Skeletal muscle cell (primary cell): Measurements from ENCODE around the gene PDE4D.
"Not testable (repeated sequence)": the region's sequence is repeated elsewhere in the genome, so short reads cannot be mapped to it uniquely, and the experiment has no call there.

Experiments
- DNase-seq: peaks from one replicate; pipeline ENCODE4 v3.0.0-alpha.2; 2010; ENCODE audit warnings: low read depth
- H3K4me3 ChIP-seq: 2 replicates; pipeline ENCODE4 v1.5.1; 2011; ENCODE audit warnings: low read depth, mild to moderate bottlenecking, control low read depth, low read length, moderate library complexity

PDE4D gene

GRCh38 chr5:59683311-59683710 lies 210.2 kb downstream of the PDE4D start:
- DNase-seq, result no peak
- H3K4me3 ChIP-seq, result no peak overlapping the region

DNA sequence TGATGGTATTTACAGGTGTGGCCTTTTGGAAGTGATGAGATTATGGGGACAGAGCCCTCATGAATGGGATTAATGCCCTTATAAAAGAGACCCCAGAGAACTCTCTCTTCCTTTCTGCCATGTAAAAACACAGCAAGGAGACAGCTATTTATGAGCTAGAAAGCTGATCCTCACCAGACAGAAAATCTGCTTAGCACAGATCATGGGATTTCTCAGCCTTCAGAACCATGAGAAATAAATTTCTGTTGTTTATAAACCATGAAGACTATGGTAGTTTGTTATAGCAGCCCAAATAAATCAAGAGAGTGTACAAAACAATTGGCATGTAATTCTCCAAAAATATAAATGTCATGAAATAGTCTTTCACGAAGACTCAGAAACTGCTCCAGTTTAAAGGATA lies 211.0 kb downstream of the PDE4D start:
- DNase-seq, result no peak
- no peak overlapping the region for H3K4me3 ChIP-seq

DNA sequence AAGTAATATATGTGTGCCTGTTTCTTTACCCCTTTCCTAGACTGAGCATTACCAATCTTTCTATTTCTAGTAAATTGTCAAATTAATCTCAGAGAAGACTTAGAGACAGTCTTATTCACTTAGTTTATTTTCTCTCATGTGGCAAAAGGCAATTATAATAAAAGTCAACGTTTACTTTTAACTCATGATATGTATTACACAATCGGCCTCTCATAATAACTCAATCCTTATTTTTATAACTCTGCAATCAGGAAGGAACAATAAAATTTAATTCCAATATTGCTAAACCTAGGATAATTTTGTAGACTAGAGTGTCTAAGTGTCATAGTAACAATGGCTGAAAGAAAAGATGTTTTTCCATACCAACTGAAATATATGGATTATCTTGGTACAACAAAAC lies 214.6 kb downstream of the PDE4D start:
- no peak overlapping the region for H3K4me3 ChIP-seq
- no peak for DNase-seq

DNA sequence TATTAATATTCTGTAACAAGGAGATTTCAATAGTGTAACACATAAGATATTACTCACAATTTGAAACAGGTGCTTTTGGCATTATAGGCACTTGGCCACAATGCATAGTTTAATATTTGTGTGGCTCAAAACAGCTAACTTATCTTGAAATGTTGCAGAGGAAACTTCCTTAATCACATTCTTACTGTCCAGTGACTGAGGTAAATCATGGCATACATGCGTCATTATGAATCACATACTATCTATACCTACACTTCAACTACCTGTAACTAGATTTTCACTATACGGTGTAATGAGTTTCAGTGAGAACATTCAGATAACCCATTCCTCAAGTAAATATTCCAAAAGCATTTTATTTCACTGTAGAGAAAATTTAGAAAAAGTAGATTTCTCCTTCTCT lies 218.8 kb downstream of the PDE4D start:
- DNase-seq, result no peak
- H3K4me3 ChIP-seq, result no peak overlapping the region

DNA sequence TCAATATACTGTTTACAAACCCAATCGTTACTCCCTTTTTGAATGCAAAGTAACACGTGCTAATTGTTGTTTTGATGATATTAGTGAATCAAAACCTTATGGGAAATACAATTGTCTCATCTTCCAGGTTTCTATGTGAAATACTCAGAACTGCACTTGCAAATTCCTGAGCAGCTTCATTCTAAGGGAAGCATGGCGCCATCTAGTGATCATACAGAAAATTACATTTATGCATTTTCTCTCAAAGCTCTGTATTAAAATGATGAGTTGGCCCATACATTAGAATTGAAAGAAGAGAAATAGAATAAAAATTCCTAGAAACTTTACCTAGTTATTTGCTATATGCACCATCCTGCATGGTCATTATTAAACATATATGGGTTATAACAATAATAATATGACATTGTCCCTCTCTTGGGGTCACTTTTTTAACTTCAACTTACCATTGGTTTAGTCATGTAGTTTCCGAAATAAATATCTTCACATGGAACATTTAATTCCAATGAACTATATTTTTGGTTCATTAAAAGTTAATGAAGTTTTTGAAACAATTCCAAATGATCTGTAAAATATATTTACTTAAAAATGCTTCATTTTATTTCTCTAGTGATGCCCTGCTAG lies 220.0 kb downstream of the PDE4D start:
- no peak overlapping the region for H3K4me3 ChIP-seq
- DNase-seq, result no peak

DNA sequence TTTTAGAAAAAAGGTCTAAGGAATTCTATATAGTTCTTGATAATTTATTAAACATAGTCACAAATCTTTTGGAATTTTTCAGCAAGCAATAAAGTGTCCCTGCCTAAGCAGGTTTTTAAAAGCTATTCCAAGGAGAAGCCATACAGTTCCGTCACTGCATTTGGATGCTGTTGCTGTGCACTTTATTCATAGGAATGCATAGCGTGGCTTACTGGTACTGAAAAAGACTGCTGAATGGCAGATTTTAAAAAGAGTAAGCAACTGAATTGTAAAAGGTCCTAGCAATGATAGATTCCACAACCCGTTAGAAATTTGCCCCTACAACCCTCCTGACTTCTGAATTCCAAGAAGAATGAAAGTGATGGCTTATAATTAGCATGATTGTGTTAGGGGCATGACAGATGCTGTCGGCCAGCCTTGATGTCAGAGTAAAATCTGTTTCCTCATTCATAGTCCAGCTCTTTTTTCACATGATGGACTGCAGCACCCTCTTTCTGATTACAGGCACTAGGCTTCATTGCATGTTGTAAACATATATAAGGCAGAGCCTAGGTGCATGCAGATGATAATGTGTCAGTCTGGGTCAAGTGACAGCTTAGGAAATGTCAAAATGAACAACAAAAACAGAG lies 227.0 kb downstream of the PDE4D start:
- DNase-seq, result no peak
- no peak overlapping the region for H3K4me3 ChIP-seq

DNA sequence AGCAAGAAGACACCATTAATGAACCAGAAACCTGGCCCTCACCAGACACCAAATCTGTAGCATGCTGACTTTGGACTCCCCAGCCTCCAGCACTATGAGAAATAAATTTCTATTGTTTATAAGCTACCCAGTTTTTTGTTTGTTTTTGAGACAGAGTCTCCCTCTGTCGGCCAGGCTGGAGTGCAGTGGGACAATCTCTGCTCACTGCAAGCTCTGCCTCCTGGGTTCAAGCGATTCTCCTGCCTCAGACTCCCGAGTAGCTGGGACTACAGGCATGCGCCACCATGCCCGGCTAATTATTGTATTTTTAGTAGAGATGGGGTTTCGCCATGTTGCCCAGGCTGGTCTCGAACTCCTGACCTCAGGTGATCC lies 227.7 kb downstream of the PDE4D start:
- not testable (repeated sequence) for H3K4me3 ChIP-seq

DNA sequence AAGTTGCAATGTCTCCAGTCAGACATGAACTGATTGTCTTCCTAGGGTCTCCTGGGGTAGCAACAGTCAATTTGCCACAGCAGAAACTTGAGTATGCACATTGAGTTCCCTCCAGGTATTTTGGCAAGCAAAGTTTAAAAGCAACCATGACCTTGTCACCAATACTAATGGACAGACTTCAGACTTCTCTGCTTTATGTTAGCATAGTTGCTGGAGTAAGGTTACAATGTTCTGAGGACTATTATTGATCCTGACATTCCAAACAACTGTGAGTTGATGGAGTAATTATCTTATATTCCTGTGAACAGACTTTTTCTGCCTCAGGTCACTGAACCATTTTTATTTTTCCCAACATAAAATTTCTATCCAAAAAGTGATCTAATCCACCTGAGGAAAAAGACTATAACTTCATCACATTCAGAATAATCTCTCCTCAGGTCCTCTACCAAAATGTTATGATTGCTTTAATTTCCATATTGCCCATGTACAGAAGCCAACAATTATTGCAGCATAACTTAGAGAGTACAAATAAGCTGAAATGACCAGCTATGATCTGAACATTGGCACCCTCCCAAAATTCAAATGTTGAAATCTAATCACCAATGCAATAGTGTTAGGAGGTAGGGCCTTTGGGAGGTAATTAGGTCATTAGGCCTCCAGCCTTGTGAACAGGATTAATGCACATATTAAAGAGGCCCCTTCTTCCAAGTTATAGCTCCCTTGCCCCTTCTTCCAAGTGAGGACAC lies 228.3 kb downstream of the PDE4D start:
- DNase-seq, result no peak
- H3K4me3 ChIP-seq, result no peak overlapping the region

More for the DNA sequence above, 227.7 kb downstream of the PDE4D start:
- DNase-seq, result not testable (repeated sequence)

DNA sequence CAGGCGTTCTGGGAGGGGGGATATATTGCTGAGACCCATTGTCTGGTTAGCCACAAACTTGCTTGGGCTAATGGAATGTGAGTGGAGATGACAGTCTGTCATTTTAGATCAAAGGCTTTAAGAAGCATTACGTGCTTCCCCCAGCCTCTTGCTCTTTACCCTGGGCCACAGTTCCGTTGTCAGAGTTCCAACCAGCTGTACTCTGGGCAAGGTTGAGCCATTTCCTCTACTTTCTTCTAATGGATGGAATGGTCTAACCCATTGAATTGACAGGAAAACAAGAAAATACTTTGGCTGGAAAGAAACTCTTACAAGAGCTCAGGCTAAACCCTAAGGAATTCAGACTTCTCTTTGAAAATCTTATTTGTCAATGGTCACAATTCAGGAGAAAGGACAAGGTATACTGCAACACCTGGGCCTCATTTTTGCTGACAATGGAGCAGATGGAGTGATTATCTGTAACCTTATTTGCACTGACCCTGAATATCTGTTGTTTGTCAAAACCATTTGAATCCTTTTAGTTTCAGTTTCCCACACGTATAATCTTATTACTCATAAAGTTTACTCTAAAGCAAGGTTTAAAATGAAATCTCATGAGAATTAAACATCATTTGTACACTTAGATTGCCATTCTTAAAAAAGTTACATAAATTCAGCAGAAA lies 231.4 kb downstream of the PDE4D start:
- no peak overlapping the region for H3K4me3 ChIP-seq
- no peak for DNase-seq

DNA sequence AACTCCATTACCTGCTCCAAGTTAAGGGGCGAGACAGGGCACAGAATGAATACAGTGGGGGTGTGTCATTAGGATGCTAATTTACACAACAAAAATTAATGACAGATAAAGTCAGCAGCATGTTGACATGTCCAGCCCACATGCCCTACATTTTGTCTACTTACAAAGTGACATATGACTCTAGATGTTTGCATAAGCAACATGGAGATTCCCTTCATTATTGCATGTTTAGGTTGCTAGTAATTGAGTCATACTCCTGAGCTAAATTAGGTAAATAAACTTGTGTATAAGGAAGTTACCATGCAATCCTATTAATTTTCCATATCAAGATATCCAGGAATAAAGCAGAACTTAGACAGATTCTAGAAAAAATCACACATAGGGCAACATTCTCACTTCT lies 232.2 kb downstream of the PDE4D start:
- no peak for DNase-seq
- no peak overlapping the region for H3K4me3 ChIP-seq

DNA sequence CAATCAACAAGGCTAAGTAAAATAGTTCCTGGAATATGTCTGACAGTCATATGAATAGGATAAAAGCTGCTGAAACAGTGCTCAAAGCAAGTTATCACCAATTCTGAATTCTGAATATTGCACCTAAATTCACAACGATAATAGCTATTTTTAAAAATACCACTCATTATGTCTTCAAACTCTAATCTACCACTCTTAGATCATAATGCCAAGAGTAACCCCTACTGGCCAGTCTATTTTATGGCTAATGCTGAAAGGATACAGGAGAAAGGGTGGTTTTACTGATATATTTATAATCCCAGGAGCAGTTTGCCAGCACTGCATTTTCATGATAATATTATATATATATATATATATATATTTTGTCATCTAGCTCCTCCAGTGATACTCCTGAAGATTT lies 232.8 kb downstream of the PDE4D start:
- DNase-seq, result no peak
- no peak overlapping the region for H3K4me3 ChIP-seq

DNA sequence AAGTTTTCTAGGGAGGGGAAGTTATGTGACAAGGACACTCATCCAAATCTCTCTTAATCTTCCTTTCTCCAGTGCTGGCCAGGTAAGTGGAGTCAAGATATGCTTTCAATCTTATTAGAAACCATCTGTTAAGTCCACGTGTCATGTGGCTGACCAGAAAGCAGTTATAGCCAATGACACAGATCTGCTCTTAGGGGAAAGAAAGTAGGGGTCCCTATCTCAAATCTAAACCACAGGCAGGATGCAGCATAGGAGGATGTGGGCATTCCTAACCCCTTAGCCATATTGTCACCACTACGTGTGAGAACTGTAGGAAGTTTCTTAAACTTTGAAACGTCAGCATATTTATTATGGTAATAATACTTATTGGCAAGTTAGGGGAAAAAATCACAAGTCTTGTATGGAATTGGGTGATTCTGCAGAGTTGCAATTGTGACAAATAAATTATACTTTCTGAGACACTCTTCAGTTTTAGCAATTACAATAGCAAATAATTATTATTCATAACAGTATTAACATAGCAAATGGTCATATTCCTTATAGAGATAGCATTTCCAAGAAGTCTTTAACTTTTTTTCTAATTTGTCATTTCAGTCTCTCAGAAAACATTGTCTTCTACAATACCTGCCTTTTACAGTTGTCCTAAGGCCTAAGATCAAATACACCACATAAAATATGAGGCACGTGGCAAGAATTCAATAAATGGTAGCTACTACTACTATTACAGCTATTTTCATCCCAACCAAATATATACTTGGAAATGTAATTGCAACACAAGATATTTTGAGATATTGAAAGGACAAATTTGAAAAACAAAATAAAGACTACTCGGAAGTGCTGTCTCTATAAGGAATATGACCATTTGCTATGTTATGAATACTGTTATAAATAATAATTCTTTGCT lies 236.9 kb downstream of the PDE4D start:
- DNase-seq, result no peak
- no peak overlapping the region for H3K4me3 ChIP-seq

DNA sequence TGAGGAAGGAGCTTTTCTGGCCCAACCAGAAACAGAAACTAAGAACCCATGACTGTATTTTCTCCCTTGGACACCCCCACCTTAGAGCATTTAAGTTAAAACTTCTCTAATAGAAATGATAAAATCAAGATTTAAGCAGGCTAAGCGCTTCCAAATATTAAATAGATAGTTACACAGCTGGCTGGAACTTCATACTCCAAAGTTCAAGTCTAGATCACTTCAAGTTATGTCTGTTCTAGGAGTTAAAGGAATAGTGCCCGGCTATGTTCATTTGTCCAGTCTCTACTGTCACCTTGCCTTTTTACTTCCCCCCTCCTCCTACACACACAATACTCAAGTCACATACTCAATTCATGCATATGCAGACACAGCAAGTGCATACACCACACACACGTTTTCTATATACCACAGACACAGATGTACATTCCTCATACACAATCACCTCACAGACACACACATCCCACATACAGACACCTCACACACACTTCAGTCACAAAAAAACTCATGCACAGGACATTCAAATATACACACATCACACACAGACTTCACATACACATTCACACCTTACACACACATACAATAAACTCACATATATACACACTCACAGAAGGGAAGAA lies 237.7 kb downstream of the PDE4D start:
- no peak overlapping the region for H3K4me3 ChIP-seq

DNA sequence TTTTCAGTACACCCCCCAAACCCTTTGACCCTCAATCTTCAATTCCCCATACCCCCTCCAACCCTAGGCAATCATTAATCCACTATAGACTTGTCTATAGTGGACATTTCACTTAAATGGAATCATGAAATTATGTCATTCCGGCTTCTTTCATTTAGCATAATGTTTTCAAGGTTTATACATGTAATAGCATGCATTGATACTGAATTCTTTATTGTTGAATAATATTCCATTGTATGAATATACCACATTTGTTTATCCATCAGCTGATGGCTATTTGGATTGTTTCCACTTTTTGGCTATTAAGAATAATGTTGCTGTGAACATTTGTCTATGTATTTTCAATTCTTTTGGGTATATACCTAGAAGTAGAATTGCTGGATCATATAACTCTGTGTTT lies 238.8 kb downstream of the PDE4D start:
- no peak for DNase-seq
- H3K4me3 ChIP-seq, result no peak overlapping the region

More for the DNA sequence above, 237.7 kb downstream of the PDE4D start:
- DNase-seq, result no peak

GRCh38 chr5:59652449-59652848 lies 241.1 kb downstream of the PDE4D start:
- no peak for DNase-seq
- no peak overlapping the region for H3K4me3 ChIP-seq

DNA sequence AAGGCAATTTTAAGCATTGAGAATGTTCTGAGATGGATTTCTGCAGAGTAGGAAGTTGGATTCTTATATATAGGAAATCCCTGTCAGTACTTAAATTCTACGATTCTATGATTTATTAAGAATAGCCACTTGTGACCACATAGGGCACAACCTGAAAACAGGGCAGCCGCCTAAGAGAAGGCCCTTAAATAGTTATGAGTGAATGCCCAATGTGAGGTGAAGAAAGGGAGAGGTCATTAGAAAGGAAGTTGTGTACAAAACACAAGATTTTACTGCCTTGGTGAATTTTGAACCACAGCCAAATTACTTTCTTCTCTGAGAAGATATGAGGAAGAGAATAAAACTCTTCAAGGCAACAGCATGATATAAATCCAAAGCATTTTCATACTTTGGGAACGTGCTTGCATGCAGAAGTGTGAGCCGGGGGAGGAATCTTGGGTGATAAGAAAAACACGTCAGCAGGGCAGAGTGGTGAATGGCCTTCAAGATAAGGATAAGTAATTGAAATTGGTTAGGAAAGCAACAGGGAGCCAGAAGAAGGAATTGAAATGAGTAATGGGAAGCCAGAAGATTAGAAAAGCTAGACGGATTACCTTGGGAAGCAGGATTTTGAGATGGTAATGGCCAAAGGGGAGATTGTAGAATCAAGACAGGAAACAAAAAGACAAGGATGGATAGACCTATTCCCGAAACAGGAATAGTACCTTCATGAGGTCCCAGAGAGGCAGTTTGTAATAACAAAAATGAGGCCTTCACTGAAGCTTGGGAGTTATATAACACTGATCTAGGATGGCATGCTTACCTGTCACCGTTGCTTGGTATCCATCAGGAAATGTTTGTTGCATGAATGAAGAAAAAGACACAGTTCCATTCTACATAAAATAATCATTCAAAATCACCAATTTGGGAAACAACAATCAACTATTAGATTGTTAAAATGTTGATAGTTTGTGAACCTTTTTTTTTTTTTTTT lies 244.3 kb downstream of the PDE4D start:
- DNase-seq, result no peak
- no peak overlapping the region for H3K4me3 ChIP-seq

DNA sequence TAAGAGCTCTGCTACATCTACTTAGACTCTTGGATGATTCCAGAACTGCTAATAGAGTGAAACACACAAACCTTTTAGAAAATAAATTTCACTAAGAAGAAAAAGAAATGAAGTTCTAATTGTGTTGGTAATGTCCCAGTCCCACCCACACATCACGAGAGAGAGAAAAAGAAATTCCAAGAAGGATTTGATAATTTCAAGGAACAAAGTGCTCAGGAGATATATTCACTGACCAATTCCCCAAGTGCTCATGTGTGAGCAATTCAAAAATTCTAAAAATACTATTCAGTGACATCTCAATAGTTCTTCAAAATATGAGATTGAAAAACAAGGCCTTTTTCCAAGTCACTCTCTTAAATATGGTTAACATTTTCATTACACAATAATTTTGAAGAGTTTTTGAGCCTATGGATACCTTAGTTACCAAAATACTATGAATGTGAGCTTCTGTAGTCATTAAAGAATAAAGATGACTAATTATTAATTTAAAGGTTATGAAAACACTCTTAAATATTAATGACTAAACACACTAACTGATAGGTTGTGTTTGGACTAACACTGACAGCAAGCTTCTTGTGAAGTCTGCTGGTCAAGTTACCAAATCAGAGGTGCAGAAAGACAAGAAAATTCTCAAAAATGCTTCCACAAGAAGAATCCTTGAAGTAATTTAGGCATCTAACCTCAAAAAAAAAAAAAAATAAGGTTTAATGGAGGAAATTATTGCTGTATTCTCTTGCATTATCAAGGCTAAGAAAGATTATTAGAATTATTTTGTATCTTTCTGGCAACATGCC lies 245.3 kb downstream of the PDE4D start:
- no peak overlapping the region for H3K4me3 ChIP-seq
- no peak for DNase-seq
